HEK293 (cell line): Measurements from ENCODE around the gene NLRX1.

Source experiments
- CTCF ChIP-seq: fragments of 450-650 bp; formaldehyde crosslinking; IDR thresholded peaks from 2 replicates; pipeline ENCODE4 v1.5.1; 2016; ENCODE audit warnings: missing biosample characterization, missing genetic modification characterization
- ZBTB10 ChIP-seq: fragments of 450-650 bp; formaldehyde crosslinking; IDR thresholded peaks from 2 replicates; pipeline ENCODE4 v1.5.1; 2016; ENCODE audit warnings: missing biosample characterization, missing genetic modification characterization
- ZNF544 ChIP-seq: fragments of 450-650 bp; formaldehyde crosslinking; IDR thresholded peaks from 2 replicates; pipeline ENCODE4 v1.5.0; 2017; ENCODE audit warnings: missing biosample characterization, missing genetic modification characterization
- ZNF571 ChIP-seq: fragments of 450-650 bp; formaldehyde crosslinking; IDR thresholded peaks from 2 replicates; pipeline ENCODE4 v1.5.0; 2017; ENCODE audit warnings: missing biosample characterization, missing genetic modification characterization
- ZNF664 ChIP-seq: fragments of 450-650 bp; formaldehyde crosslinking; IDR thresholded peaks from 2 replicates; pipeline ENCODE4 v1.5.1; 2016; ENCODE audit warnings: missing biosample characterization, missing genetic modification characterization
- ZNF777 ChIP-seq: fragments of 450-650 bp; formaldehyde crosslinking; IDR thresholded peaks from 2 replicates; pipeline ENCODE4 v1.5.1; 2017; ENCODE audit warnings: missing biosample characterization, missing genetic modification characterization, borderline replicate concordance
- ZSCAN23 ChIP-seq: fragments of 450-650 bp; formaldehyde crosslinking; IDR thresholded peaks from 2 replicates; pipeline ENCODE4 v1.5.1; 2016; ENCODE audit warnings: missing biosample characterization, missing genetic modification characterization
- TF ChIP-seq, protein P1 (sequence below): fragments of 450-650 bp; formaldehyde crosslinking; IDR thresholded peaks from 2 replicates; pipeline ENCODE4 v1.5.1; 2016; ENCODE audit warnings: missing biosample characterization, missing genetic modification characterization

GRCh38 chr11:119118946-119119345 is 49.6 kb upstream of the NLRX1 start:
- TF ChIP-seq ZNF777 (tag by site-specific recombination) (no peak), ZSCAN23 (tag by site-specific recombination) (no peak), ZBTB10 (tag by site-specific recombination) (no peak), ZNF571 (tag by site-specific recombination) (no peak), ZNF544 (tag by site-specific recombination) (no peak), ZNF664 (tag by site-specific recombination) (no peak), CTCF (tag by site-specific recombination) (no peak)
- TF ChIP-seq, protein P1, sequence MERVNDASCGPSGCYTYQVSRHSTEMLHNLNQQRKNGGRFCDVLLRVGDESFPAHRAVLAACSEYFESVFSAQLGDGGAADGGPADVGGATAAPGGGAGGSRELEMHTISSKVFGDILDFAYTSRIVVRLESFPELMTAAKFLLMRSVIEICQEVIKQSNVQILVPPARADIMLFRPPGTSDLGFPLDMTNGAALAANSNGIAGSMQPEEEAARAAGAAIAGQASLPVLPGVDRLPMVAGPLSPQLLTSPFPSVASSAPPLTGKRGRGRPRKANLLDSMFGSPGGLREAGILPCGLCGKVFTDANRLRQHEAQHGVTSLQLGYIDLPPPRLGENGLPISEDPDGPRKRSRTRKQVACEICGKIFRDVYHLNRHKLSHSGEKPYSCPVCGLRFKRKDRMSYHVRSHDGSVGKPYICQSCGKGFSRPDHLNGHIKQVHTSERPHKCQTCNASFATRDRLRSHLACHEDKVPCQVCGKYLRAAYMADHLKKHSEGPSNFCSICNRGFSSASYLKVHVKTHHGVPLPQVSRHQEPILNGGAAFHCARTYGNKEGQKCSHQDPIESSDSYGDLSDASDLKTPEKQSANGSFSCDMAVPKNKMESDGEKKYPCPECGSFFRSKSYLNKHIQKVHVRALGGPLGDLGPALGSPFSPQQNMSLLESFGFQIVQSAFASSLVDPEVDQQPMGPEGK (tag by site-specific recombination) = no peak
